ENCODE data around the gene KDM1B. TPM values are rescaled to one million over a fixed set of nuclear protein-coding genes. Genes with fewer than 3 reads are reported as not detected.

KDM1B gene
- total and polyA plus RNA-seq, 9 of the 15 experiments (the other 6 are each of a cell fraction or from before 2014, with no cell fraction given): 1.4 to 58.9 (median 36.3) TPM

- no peak for TF ChIP-seq CLOCK (CRISPR knock-in tag; IDR thresholded peaks at IDR 0.05; ENCODE audit: borderline replicate concordance)
- TF ChIP-seq BHLHE40 (IDR thresholded peaks at IDR 0.05; ENCODE audit: low read length): no peak
- no peak for TF ChIP-seq U2AF2 (optimal IDR thresholded peaks at IDR 0.05; ENCODE audit: low read depth, low read length)
- TF ChIP-seq RFX1 (IDR thresholded peaks at IDR 0.05): no peak
These were observed 30.4 kb downstream of the KDM1B start (continued) for GRCh38 chr6:18185624-18186023.

GRCh38 chr6:18186033-18186432 lies 30.8 kb downstream of the KDM1B start:
- Histone ChIP-seq H3K79me2 (ENCODE audit: control insufficient read depth, insufficient read depth, low read length) (no peaks in the 10 kb centered on the region), H3K4me3 (no peak overlapping the region), H3K27me3 (ENCODE audit: control insufficient read depth in 2 of 2, insufficient read depth in 2 of 2, low read length in 2 of 2) (no peaks in the 10 kb centered on the region), H3K27ac (ENCODE audit: extremely low read depth, low read depth, low read length) (no peak overlapping the region; the same call in 2 of the 3 replicates), H3K9me1 (ENCODE audit: control insufficient read depth, insufficient read depth, low read length) (no peaks in the 10 kb centered on the region), H3K36me3 (ENCODE audit: control insufficient read depth, insufficient read depth, low read length) (peaks cover 36% of the 10 kb centered on the region; the same call in 2 of the 3 replicates), H4K20me1 (replicated peaks; ENCODE audit: control insufficient read depth, insufficient read depth, low read length) (no peaks in the 10 kb centered on the region), H3K4me1 (replicated peaks in 1 of 2; ENCODE audit: control insufficient read depth in 2 of 2, insufficient read depth in 2 of 2, low read length in 2 of 2) (peaks cover 0 to 3% of the 10 kb centered on the region in 2 experiments; a peak in 1 of 5 replicates), H3K9me3 (replicated peaks; ENCODE audit: control insufficient read depth, insufficient read depth, low read depth, low read length) (no peaks in the 10 kb centered on the region), H2AFZ (ENCODE audit: low read depth, low read length) (no peak overlapping the region), H3K4me2 (ENCODE audit: insufficient read depth, low read length) (no peak overlapping the region), H3K9ac (ENCODE audit: insufficient read depth in 1 of 2, low read depth in 2 of 2, low read length in 2 of 2) (no peak overlapping the region; a peak in 1 of 4 replicates)
- CTCF ChIA-PET (ENCODE audit: low intra/inter-chr PET ratio): no interaction called here
- ATAC-seq (no peak), FAIRE-seq (no peak), DNase-seq (ENCODE audit: extremely low read depth in 1 of 4, low spot score in 3 of 4) (no peak)
- in situ Hi-C loops (cut with MboI) (no loop called here), intact Hi-C loops (cut with micrococcal nuclease) (no loop called here)
- POLR2A ChIA-PET: interaction anchor here (0.5 kb wide), 1 partner anchor 335 kb away, joined by 3 read pairs; no protein-coding TSS in a partner anchor
- no TSS peak for BruUV-seq (replicated peaks)
- 46% methylated on average over 2 of the region's 2 CpGs for WGBS (ENCODE audit: insufficient coverage, low coverage, missing lambda C conversion rate)
- TF ChIP-seq EGR1 (conservative IDR thresholded peaks at IDR 0.05) (no peak), MTA3 (IDR thresholded peaks at IDR 0.05; ENCODE audit: borderline replicate concordance) (no peak), MCM5 (IDR thresholded peaks at IDR 0.05; ENCODE audit: low read depth) (no peak), MTF1 (CRISPR knock-in tag; IDR thresholded peaks at IDR 0.05; ENCODE audit: borderline replicate concordance) (no peak), NUFIP1 (IDR thresholded peaks at IDR 0.05; ENCODE audit: partially characterized antibody) (no peak), PBX2 (CRISPR knock-in tag; IDR thresholded peaks at IDR 0.05; ENCODE audit: low read depth) (no peak), PBX2 (tag; conservative IDR thresholded peaks at IDR 0.05; ENCODE audit: low read depth) (no peak), ZNF75A (CRISPR knock-in tag; IDR thresholded peaks at IDR 0.05) (no peak), CREB5 (CRISPR knock-in tag; IDR thresholded peaks at IDR 0.05) (no peak), NFATC3 (IDR thresholded peaks at IDR 0.05) (no peak), PTBP1 (IDR thresholded peaks at IDR 0.05; ENCODE audit: low read depth, low read length) (no peak)

All from K562 (cell line).